Regular cardiac myocyte (primary cell): Measurements from ENCODE around the gene IL23A. TPM values are rescaled to one million over a fixed set of nuclear protein-coding genes. Genes with fewer than 3 reads are reported as not detected.

Experiments
- total RNA-seq: library from RNA; depleted of rRNA; stranded (reverse); fragments of >200 nt; gene quantifications from 2 replicates; pipeline ENCODE4 v1.2.3, GENCODE V29; 2014

IL23A gene, protein sequence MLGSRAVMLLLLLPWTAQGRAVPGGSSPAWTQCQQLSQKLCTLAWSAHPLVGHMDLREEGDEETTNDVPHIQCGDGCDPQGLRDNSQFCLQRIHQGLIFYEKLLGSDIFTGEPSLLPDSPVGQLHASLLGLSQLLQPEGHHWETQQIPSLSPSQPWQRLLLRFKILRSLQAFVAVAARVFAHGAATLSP
- 0.28 and 0.38 TPM in 2 replicates for total RNA-seq

DNA sequence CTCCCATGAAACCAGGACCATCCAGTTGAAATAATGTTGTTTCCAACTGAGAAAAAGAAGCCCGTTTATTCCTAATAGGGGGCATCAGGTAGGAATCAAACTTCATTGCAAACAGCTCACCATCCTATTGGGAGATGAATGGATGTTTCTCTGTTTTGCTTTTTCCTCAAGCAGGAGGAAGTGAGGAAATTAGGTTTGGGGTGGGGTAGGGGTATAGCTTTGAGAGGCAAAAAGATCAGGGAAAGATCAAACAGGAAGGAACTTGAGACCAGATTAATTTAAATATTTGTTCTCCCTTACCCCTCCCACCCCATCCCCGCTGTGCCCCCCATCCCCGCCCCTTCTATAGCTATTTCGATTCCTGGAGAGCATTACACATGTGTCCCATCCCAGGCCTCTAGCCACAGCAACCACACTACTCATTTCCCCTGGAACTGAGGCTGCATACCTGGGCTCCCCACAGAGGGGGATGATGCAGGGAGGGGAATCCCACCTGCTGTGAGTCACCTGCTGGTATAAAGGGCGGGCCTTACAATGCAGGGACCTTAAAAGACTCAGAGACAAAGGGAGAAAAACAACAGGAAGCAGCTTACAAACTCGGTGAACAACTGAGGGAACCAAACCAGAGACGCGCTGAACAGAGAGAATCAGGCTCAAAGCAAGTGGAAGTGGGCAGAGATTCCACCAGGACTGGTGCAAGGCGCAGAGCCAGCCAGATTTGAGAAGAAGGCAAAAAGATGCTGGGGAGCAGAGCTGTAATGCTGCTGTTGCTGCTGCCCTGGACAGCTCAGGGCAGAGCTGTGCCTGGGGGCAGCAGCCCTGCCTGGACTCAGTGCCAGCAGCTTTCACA is at the start of gene IL23A:
Gene IL23A, plus strand, starts transcription at position 577 of the 850 bp plus-strand sequence. Its CDS starts 161 bp downstream, at position 738.

DNA sequence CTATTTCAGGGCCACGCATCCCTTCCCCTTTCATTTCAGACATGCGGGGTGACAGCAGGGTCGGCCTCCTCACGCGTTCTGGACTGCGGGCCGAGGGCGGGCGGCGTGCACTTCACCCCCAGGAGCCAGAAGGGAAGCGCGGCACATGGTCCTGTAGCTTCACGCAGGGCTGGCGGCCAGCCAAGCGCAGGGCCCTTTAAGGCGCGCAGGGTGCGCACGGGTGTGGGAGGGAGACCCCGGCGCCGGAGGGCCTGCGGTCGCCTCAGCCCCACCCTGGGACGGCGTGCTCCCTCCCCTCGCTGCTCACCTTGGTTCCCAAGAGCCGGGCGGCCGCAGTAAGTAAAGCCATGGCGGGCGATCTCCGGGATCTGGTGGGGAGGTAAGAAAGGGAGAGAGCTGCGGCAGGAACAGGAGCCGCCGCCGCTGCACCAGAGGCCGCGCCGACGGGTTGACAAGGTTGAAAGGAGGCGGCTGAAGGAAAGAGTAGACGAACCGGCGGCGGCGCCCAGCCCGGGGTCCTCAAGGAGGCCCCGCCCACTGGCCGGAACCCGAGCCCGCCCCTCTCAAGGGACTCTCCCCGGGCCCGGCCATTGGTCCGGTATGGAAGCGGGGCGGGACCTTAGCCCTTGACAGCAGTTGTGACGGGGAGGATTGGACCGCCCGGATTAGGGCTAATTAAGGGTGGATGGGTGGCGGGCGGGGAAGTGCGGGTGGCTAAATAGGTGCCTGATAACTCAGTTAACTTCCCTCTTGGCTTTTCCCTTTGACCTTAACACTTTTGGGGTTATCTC is 38.6 kb upstream of the IL23A start, which contains the start of gene CS:
Gene CS, minus strand, starts transcription at position 478 of the 791 bp plus-strand sequence. Its CDS starts 129 bp downstream, at position 349.

DNA sequence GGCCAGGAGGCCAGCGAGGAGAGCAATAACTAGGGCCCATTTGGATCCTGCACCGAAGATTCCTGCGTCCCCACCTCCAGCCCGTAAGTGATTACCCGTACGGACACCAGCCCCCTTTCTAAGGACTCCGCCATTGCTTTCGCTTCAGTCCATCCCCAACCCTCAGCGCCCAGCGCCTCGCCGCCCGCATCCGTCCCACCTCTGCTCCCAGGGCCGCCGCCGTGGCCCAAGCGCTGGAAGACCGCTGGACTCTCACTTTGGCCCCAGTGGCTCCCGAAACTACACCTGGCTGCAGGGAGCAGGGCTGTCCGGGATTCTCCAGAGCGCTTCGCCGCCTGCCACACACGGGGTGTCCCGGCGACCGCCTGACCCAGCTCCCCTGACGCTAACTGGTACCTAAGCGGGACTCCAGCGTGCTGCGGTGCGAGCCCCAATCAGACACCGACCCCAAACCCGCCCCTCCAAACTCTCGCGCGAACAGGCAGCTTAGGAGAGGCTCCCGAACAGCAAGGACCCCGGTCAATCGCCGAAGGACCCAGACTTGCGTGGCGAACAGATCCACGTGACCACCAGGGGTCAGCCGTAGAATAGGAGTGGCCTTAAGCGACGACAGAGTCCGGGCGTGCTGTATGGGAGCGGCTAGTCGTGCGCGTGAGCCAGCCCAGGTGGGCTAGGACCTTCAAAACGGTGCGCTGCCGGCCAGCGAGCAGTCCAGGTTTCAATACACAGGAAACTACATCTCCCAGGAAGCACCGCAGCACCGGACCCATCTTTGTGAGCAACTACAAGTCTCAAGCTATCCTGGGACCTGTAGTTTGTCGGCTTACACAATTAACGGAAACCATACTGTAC is 22.8 kb upstream of the IL23A start, which contains the start of gene CNPY2:
Gene CNPY2, minus strand, starts transcription at position 367 of the 852 bp plus-strand sequence. CDS start 771 bp downstream, outside the sequence.

DNA sequence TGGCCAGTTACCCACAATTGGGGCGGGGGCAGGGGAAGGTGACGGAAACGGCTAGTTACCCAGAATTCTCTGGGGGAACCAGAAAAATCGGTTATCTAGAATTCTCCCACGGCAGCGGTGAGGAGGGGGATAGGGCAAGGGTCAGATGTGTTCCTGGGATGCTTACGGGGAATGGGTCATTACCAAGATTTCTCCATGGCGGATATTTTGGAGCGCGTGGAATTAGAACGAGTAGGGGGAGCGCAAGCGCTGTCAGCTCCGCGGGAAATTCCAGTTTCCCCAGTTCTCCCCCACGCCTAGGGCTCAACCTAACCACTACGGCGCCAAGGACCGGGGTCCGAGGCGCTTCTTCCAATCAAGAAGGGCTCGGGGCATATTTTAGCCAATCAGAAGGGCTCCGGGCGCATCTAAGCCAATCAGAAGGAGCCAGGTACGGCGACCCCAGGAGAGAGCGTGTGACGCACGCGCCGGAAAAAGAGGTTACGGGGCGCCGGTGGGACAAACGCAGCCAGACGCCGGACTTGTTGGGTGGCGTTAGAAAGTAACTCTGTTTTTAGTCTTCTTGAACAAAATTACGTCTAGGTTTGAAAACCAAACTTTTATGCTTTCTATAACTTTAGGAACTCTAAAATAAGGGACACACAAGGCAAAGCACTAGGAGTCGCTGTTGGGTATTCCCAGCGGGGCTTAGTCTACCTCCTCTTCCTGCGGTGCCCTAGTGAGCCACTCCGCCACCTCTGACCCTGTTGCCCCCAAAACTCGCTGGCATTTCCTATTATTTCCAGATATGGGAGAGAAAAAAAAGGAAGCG is 4.8 kb upstream of the IL23A start, which contains the start of gene PAN2:
Gene PAN2, minus strand, starts transcription at position 322 of the 811 bp plus-strand sequence. CDS start 906 bp downstream, outside the sequence.

GRCh38 chr12:56359851-56360767 is 21.4 kb downstream of the IL23A start, which contains the start of gene STAT2:
TSS of gene STAT2 (minus strand) at chr12:56360107. CDS start at chr12:56356571, 3,536 bp downstream.

GRCh38 chr12:56362130-56363059 is 23.7 kb downstream of the IL23A start, which contains the start of gene APOF:
TSS of gene APOF (minus strand) at chr12:56362857. CDS start at chr12:56362745, 112 bp downstream.

Other genes with a start within 250 kb of the IL23A start
- gene PA2G4, start 234.3 kb upstream of the IL23A start, total RNA-seq: 84.0 and 204 TPM in 2 replicates
- 2,066 and 2,753 TPM in 2 replicates for gene RPL41, start 222.3 kb upstream of the IL23A start, total RNA-seq
- 4.0 and 5.6 TPM in 2 replicates for gene ZC3H10, start 220.6 kb upstream of the IL23A start, total RNA-seq
- gene ESYT1, start 210.6 kb upstream of the IL23A start, total RNA-seq: 303 and 307 TPM in 2 replicates
- 35.7 and 60.0 TPM in 2 replicates for gene MYL6B, start 186.3 kb upstream of the IL23A start, total RNA-seq
- gene MYL6, start 180.5 kb upstream of the IL23A start, total RNA-seq: 1,570 and 2,884 TPM in 2 replicates
- gene SMARCC2, start 149.4 kb upstream of the IL23A start, total RNA-seq: 33.0 and 36.0 TPM in 2 replicates
- gene RNF41, start 117.0 kb upstream of the IL23A start, total RNA-seq: 99.3 and 165 TPM in 2 replicates
- gene NABP2, start 114.5 kb upstream of the IL23A start, total RNA-seq: 20.9 and 28.8 TPM in 2 replicates
- gene SLC39A5, start 108.8 kb upstream of the IL23A start, total RNA-seq: 0.85 TPM in 1 of 2 replicates, not detected in the other
- 14.7 and 18.0 TPM in 2 replicates for gene ANKRD52, start 80.5 kb upstream of the IL23A start, total RNA-seq
- gene COQ10A, start 71.9 kb upstream of the IL23A start, total RNA-seq: 3.3 and 5.9 TPM in 2 replicates
- 62.9 and 99.7 TPM in 2 replicates for gene CS, start 38.6 kb upstream of the IL23A start, total RNA-seq
- gene CNPY2, start 22.9 kb upstream of the IL23A start, total RNA-seq: 93.0 and 106 TPM in 2 replicates
- gene PAN2, start 4.9 kb upstream of the IL23A start, total RNA-seq: 10.0 and 27.3 TPM in 2 replicates
- 105 and 295 TPM in 2 replicates for gene STAT2, start 21.2 kb downstream of the IL23A start, total RNA-seq
- gene APOF, start 24.0 kb downstream of the IL23A start, total RNA-seq: not detected in 2 replicates
- 4.5 and 33.4 TPM in 2 replicates for gene TIMELESS, start 110.5 kb downstream of the IL23A start, total RNA-seq
- 0.19 TPM in 1 of 2 replicates, not detected in the other for gene MIP, start 115.8 kb downstream of the IL23A start, total RNA-seq
- gene SPRYD4, start 129.7 kb downstream of the IL23A start, total RNA-seq: 1.1 and 1.5 TPM in 2 replicates
- gene GLS2, start 149.3 kb downstream of the IL23A start, total RNA-seq: under 0.01 TPM in 1 of 2 replicates, not detected in the other
- gene RBMS2, start 182.9 kb downstream of the IL23A start, total RNA-seq: 12.3 and 13.0 TPM in 2 replicates